Transverse colon (tissue), 4 donors: ENCODE results near the gene RETREG3.

ENCODE experiments used
- EP300 ChIP-seq: sonication (generic); formaldehyde crosslinking; IDR thresholded peaks from one replicate; pipeline ENCODE4 v1.6.1; 2017; ENCODE audit warnings: antibody characterized with exemption, low read depth
- POLR2A ChIP-seq: fragments of 450-650 bp; IDR thresholded peaks from one replicate; pipeline ENCODE4 v1.6.1; 2016; ENCODE audit warnings: antibody characterized with exemption, mild to moderate bottlenecking, moderate library complexity
- POLR2AphosphoS5 ChIP-seq, 3 donors: sonication (generic); formaldehyde crosslinking; IDR thresholded peaks; one replicate each; pipeline ENCODE4 v1.6.1; 2016; ENCODE audit warnings: antibody characterized with exemption in 3 of 3
- TF ChIP-seq, protein P1 (sequence below), 5 experiments: fragments of 200-600 bp in 3 of 5; fragments of 450-650 bp in 2 of 5; sonication (generic) in 3 of 5; IDR thresholded peaks; 1 replicate in 2 of 5; 2 replicates in 3 of 5; pipeline ENCODE4 v1.5.1; 2016 to 2017; ENCODE audit warnings: antibody characterized with exemption in 5 of 5, inconsistent platforms in 3 of 5, mild to moderate bottlenecking in 2 of 5, moderate library complexity in 1 of 5

DNA sequence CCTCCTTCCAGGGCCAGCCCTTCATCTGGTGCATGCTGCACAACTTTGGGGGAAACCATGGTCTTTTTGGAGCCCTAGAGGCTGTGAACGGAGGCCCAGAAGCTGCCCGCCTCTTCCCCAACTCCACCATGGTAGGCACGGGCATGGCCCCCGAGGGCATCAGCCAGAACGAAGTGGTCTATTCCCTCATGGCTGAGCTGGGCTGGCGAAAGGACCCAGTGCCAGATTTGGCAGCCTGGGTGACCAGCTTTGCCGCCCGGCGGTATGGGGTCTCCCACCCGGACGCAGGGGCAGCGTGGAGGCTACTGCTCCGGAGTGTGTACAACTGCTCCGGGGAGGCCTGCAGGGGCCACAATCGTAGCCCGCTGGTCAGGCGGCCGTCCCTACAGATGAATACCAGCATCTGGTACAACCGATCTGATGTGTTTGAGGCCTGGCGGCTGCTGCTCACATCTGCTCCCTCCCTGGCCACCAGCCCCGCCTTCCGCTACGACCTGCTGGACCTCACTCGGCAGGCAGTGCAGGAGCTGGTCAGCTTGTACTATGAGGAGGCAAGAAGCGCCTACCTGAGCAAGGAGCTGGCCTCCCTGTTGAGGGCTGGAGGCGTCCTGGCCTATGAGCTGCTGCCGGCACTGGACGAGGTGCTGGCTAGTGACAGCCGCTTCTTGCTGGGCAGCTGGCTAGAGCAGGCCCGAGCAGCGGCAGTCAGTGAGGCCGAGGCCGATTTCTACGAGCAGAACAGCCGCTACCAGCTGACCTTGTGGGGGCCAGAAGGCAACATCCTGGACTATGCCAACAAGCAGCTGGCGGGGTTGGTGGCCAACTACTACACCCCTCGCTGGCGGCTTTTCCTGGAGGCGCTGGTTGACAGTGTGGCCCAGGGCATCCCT lies 65.7 kb downstream of the RETREG3 start:
- TF ChIP-seq POLR2A (no peak), EP300 (no peak), POLR2AphosphoS5 (IDR thresholded peaks at IDR 0.05) (no peak)
- TF ChIP-seq, protein P1, sequence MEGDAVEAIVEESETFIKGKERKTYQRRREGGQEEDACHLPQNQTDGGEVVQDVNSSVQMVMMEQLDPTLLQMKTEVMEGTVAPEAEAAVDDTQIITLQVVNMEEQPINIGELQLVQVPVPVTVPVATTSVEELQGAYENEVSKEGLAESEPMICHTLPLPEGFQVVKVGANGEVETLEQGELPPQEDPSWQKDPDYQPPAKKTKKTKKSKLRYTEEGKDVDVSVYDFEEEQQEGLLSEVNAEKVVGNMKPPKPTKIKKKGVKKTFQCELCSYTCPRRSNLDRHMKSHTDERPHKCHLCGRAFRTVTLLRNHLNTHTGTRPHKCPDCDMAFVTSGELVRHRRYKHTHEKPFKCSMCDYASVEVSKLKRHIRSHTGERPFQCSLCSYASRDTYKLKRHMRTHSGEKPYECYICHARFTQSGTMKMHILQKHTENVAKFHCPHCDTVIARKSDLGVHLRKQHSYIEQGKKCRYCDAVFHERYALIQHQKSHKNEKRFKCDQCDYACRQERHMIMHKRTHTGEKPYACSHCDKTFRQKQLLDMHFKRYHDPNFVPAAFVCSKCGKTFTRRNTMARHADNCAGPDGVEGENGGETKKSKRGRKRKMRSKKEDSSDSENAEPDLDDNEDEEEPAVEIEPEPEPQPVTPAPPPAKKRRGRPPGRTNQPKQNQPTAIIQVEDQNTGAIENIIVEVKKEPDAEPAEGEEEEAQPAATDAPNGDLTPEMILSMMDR (IDR thresholded peaks at IDR 0.05), result no peak
